T-cell (primary cell): ENCODE measurements around the gene SSH3. TPM values are rescaled to one million over a fixed set of nuclear protein-coding genes. Genes with fewer than 3 reads are reported as not detected.
"Not testable (repeated sequence)": the region's sequence is repeated elsewhere in the genome, so short reads cannot be mapped to it uniquely, and the experiment has no call there.

Source experiments
- ATAC-seq, 4 experiments: fragments of 200-7000 bp in 3 of 4; fragments of 150-1000 bp in 1 of 4; cut with Tn5 transposase; replicated peaks in 1 of 4; 1 replicate in 3 of 4; 2 replicates in 1 of 4; pipeline ENCODE4 v1.10.0; 2021; ENCODE audit warnings: moderate library complexity in 3 of 4, mild to moderate bottlenecking in 2 of 4, moderate number of reproducible peaks in 1 of 4
- CTCF ChIA-PET, 2 donors: fragments of 300-600 bp; sonication (Branson Sonifier 250); formaldehyde crosslinking; loops; one replicate each; lab custom pipeline; 2022; ENCODE audit warnings: antibody characterized with exemption in 2 of 2; lab: Charles Lee
- POLR2A ChIA-PET, 2 donors: fragments of 300-600 bp; sonication (Branson Sonifier 250); formaldehyde crosslinking; loops; one replicate each; lab custom pipeline; 2022; ENCODE audit warnings: antibody characterized with exemption in 2 of 2; lab: Charles Lee
- DNase-seq, 35 experiments: peaks; one replicate each; pipeline versions ENCODE4 v3.0.0 to v3.0.0-alpha.2; 2013 to 2023
- H3K27ac ChIP-seq: one replicate; pipeline ENCODE4 v1.5.1; 2013; ENCODE audit warnings: low read length
- H3K27me3 ChIP-seq, 2 experiments: replicated peaks in 1 of 2; 1 replicate in 1 of 2; 2 replicates in 1 of 2; pipeline versions ENCODE4 v1.6.1 to v1.7.0; 2013; ENCODE audit warnings: low read length in 1 of 2, mixed read lengths in 1 of 2; ENCODE audit not compliant: control insufficient read depth in 2 of 2, insufficient read depth in 2 of 2; ENCODE audit errors: extremely low read depth in 1 of 2
- H3K36me3 ChIP-seq, 2 donors: 1 replicate in 1 of 2; 2 replicates in 1 of 2; pipeline versions ENCODE4 v1.6.1 to v1.7.0; 2013; ENCODE audit warnings: low read length in 1 of 2; ENCODE audit not compliant: control insufficient read depth in 2 of 2, insufficient read depth in 1 of 2; ENCODE audit errors: extremely low read depth in 1 of 2
- H3K4me1 ChIP-seq, 2 experiments: 1 replicate in 1 of 2; 2 replicates in 1 of 2; pipeline versions ENCODE4 v1.6.1 to v1.7.0; 2013; ENCODE audit warnings: low read length in 2 of 2, mixed read lengths in 1 of 2; ENCODE audit not compliant: insufficient read depth in 2 of 2, control insufficient read depth in 1 of 2; ENCODE audit errors: extremely low read depth in 1 of 2
- H3K4me3 ChIP-seq, 2 donors: 1 replicate in 1 of 2; 2 replicates in 1 of 2; pipeline versions ENCODE4 v1.5.1 to v1.7.0; 2013; ENCODE audit warnings: mild to moderate bottlenecking in 2 of 2, low read length in 1 of 2, moderate library complexity in 1 of 2; ENCODE audit not compliant: control insufficient read depth in 1 of 2; ENCODE audit errors: extremely low read depth in 1 of 2
- H3K9me3 ChIP-seq: 2 replicates; pipeline ENCODE4 v1.7.0; 2013
- H3K27ac Mint-ChIP-seq, 2 donors: one replicate each; pipeline ENCODE4 v1.8.0; 2020 to 2021; ENCODE audit warnings: mild to moderate bottlenecking in 2 of 2, mixed read lengths in 2 of 2
- H3K27me3 Mint-ChIP-seq, 2 donors: one replicate each; pipeline ENCODE4 v1.8.0; 2021 to 2022; ENCODE audit warnings: mixed read lengths in 2 of 2
- H3K36me3 Mint-ChIP-seq: one replicate; pipeline ENCODE4 v1.8.0; 2021; ENCODE audit warnings: mixed read lengths
- H3K4me1 Mint-ChIP-seq, 3 donors: one replicate each; pipeline ENCODE4 v1.8.0; 2020 to 2022; ENCODE audit warnings: mixed read lengths in 3 of 3, mild to moderate bottlenecking in 1 of 3
- H3K4me3 Mint-ChIP-seq, 3 donors: one replicate each; pipeline ENCODE4 v1.8.0; 2020 to 2022; ENCODE audit warnings: mild to moderate bottlenecking in 3 of 3, mixed read lengths in 3 of 3, moderate library complexity in 3 of 3
- H3K9me3 Mint-ChIP-seq, 3 donors: one replicate each; pipeline ENCODE4 v1.8.0; 2020 to 2022; ENCODE audit warnings: mixed read lengths in 3 of 3
- WGBS: methylation state at CpG from one replicate; pipeline ENCODE4 v1.1.5; 2013; ENCODE audit warnings: missing lambda C conversion rate; ENCODE audit not compliant: insufficient coverage; 5-methylcytosine and 5-hydroxymethylcytosine counted together
- total RNA-seq, 35 experiments: library from RNA in 6 of 35; stranded (reverse) in 6 of 35; fragments of 120-200 nt in 1 of 35; gene quantifications; one replicate each; pipeline versions ENCODE4 v1.2.1 to v1.2.4 and lab custom pipeline; 2013 to 2026

SSH3 gene
- total RNA-seq, 5 donors from 2014 or later (not counting 1 experiment from before 2014, with no cell fraction given), result 11.5 to 30.9 (median 26.7) TPM

GRCh38 chr11:67315325-67315909 lies 12.1 kb downstream of the SSH3 start:
- H3K27me3 ChIP-seq, result no peaks in the 10 kb centered on the region
- no peak overlapping the region for H3K4me3 ChIP-seq
- ATAC-seq (no peak), DNase-seq (no peak)
- ChIA-PET CTCF (interaction anchor here (0.7 to 0.8 kb wide), 2 partner anchors 53 to 74 kb away, joined by 3 read pairs; no protein-coding TSS in a partner anchor), POLR2A (interaction anchor here in 1 of 2 donors (0.6 kb wide), 1 partner anchor 202 kb away, joined by 3 read pairs; no protein-coding TSS in a partner anchor)
- H3K9me3 ChIP-seq, result no peaks in the 10 kb centered on the region
- Mint-ChIP-seq H3K9me3 (no peaks in the 10 kb centered on the region), H3K4me1 (peaks cover 49 to 58% (median 57%) of the 10 kb centered on the region in 3 donors), H3K27me3 (no peaks in the 10 kb centered on the region), H3K27ac (peak overlapping the region; percentile 66 to 68), H3K36me3 (no peaks in the 10 kb centered on the region), H3K4me3 (peak overlapping the region; percentile 41 to 55 (median 53))
- H3K4me1 ChIP-seq, result peaks cover 13 to 65% of the 10 kb centered on the region in 2 experiments
- WGBS, result no CpG with 5 or more reads among the region's 9 CpGs
- no peaks in the 10 kb centered on the region for H3K36me3 ChIP-seq
- H3K27ac ChIP-seq, result no peak overlapping the region

GRCh38 chr11:67316882-67317204 lies 13.5 kb downstream of the SSH3 start:
- Histone ChIP-seq H3K9me3 (no peaks in the 10 kb centered on the region), H3K36me3 (no peaks in the 10 kb centered on the region), H3K27ac (peak overlapping the region; percentile 67), H3K4me3 (peak overlapping the region; percentile 68 to 93), H3K27me3 (no peaks in the 10 kb centered on the region), H3K4me1 (peaks cover 13 to 53% of the 10 kb centered on the region in 2 experiments)
- H3K36me3 Mint-ChIP-seq, result peaks cover 5% of the 10 kb centered on the region
- whole genome bisulfite sequencing, result 4% methylated on average over 5 of the region's 10 CpGs
- DNase-seq (peak in 1 of 35 experiments; percentile 16), ATAC-seq (no peak)
- POLR2A ChIA-PET, result interaction anchor here in 1 of 2 donors (0.8 to 1.0 kb wide), 2 partner anchors 14 to 45 kb away, joined by 3 read pairs; partner anchors contain the start of gene SSH3
- H3K27me3 Mint-ChIP-seq, result no peaks in the 10 kb centered on the region
- peaks cover 40 to 63% (median 48%) of the 10 kb centered on the region in 3 donors for H3K4me1 Mint-ChIP-seq
- CTCF ChIA-PET, result interaction anchor here in 1 of 2 donors (0.7 to 2.1 kb wide), 7 partner anchors 24 to 53 kb away, joined by 3 to 20 read pairs (median 4); partner anchors contain the start of gene GRK2
- peak overlapping the region; percentile 93 to 98 (median 94) for H3K4me3 Mint-ChIP-seq
- no peaks in the 10 kb centered on the region for H3K9me3 Mint-ChIP-seq
- H3K27ac Mint-ChIP-seq, result peak overlapping the region; percentile 95 to 98

GRCh38 chr11:67317205-67317887 lies 14.0 kb downstream of the SSH3 start:
- H3K9me3 ChIP-seq, result no peaks in the 10 kb centered on the region
- under 1% methylated on average over 55 of the region's 55 CpGs for WGBS
- peak overlapping the region; percentile 67 for H3K27ac ChIP-seq
- CTCF ChIA-PET, result interaction anchor here (0.5 to 2.1 kb wide), 11 partner anchors 24 to 133 kb away, joined by 3 to 20 read pairs (median 4); partner anchors contain the start of genes ANKRD13D (in 1 of the 2) and GRK2 (in 1 of the 2)
- H3K4me3 ChIP-seq, result peak overlapping the region; percentile 68 to 93
- no peaks in the 10 kb centered on the region for H3K27me3 ChIP-seq
- POLR2A ChIA-PET, result interaction anchor here in 1 of 2 donors (0.8 to 1.3 kb wide), 3 partner anchors 14 to 78 kb away, joined by 3 to 4 read pairs (median 3); partner anchors contain the start of gene SSH3
- Mint-ChIP-seq H3K9me3 (no peaks in the 10 kb centered on the region), H3K4me1 (peaks cover 35 to 60% (median 43%) of the 10 kb centered on the region in 3 donors), H3K36me3 (peaks cover 5% of the 10 kb centered on the region), H3K27me3 (no peaks in the 10 kb centered on the region), H3K27ac (peak overlapping the region; percentile 95 to 98), H3K4me3 (peak overlapping the region; percentile 93 to 98 (median 94))
- no peaks in the 10 kb centered on the region for H3K36me3 ChIP-seq
- ATAC-seq (peak; percentile 83 to 86 (median 84)), DNase-seq (peak; percentile 91 to 99 (median 97))
- peaks cover 11 to 48% of the 10 kb centered on the region in 2 experiments for H3K4me1 ChIP-seq

- Mint-ChIP-seq H3K27me3 (no peaks in the 10 kb centered on the region), H3K36me3 (peaks cover 5% of the 10 kb centered on the region), H3K9me3 (no peaks in the 10 kb centered on the region), H3K4me3 (peak overlapping the region; percentile 93 to 98 (median 94)), H3K27ac (peak overlapping the region; percentile 95 to 98), H3K4me1 (peaks cover 28 to 53% (median 36%) of the 10 kb centered on the region in 3 donors)
- ATAC-seq (peak; percentile 40 to 56 (median 54)), DNase-seq (peak in 11 of 35 experiments; percentile 7 to 43 (median 26))
- Histone ChIP-seq H3K4me3 (peak overlapping the region; percentile 68 to 93), H3K36me3 (no peaks in the 10 kb centered on the region), H3K27me3 (no peaks in the 10 kb centered on the region), H3K4me1 (peaks cover 5 to 41% of the 10 kb centered on the region in 2 experiments), H3K27ac (peak overlapping the region; percentile 67), H3K9me3 (no peaks in the 10 kb centered on the region)
- 1% methylated on average over 50 of the region's 53 CpGs for WGBS
- ChIA-PET POLR2A (interaction anchor here in 1 of 2 donors (1.0 to 1.3 kb wide), 2 partner anchors 47 to 78 kb away, joined by 3 to 4 read pairs; no protein-coding TSS in a partner anchor), CTCF (interaction anchor here (0.5 to 2.1 kb wide), 9 partner anchors 29 to 132 kb away, joined by 3 to 20 read pairs (median 4); partner anchors contain the start of genes ANKRD13D (in 1 of the 2) and GRK2 (in 1 of the 2))
These were observed 14.7 kb downstream of the SSH3 start for GRCh38 chr11:67317888-67318555.

- peak overlapping the region in 1 of 2 donors; percentile 39 for H3K27ac Mint-ChIP-seq
- POLR2A ChIA-PET, result interaction anchor here in 1 of 2 donors (0.5 kb wide), 1 partner anchor 156 kb away, joined by 8 read pairs; no protein-coding TSS in a partner anchor
These were observed 15.5 kb downstream of the SSH3 start for GRCh38 chr11:67318876-67319275.

More at GRCh38 chr11:67318876-67319275, 15.5 kb downstream of the SSH3 start:
- H3K4me1 ChIP-seq, result peaks cover 0 to 33% of the 10 kb centered on the region in 2 experiments
- CTCF ChIA-PET, result interaction anchor here in 1 of 2 donors (1.0 kb wide), 1 partner anchor 27 kb away, joined by 6 read pairs; no protein-coding TSS in a partner anchor
- H3K4me1 Mint-ChIP-seq, result peaks cover 21 to 46% (median 29%) of the 10 kb centered on the region in 3 donors
- not testable (repeated sequence) for DNase-seq, H3K27me3 ChIP-seq, H3K36me3 Mint-ChIP-seq, H3K4me3 ChIP-seq, H3K9me3 Mint-ChIP-seq, H3K36me3 ChIP-seq, H3K27me3 Mint-ChIP-seq, H3K9me3 ChIP-seq, H3K27ac ChIP-seq, ATAC-seq
- peak overlapping the region; percentile 93 to 98 (median 94) for H3K4me3 Mint-ChIP-seq
- 92% methylated on average over 8 of the region's 12 CpGs for WGBS
